IMR-90 (cell line): Measurements from ENCODE around the gene EIF4G2. TPM values are rescaled to one million over a fixed set of nuclear protein-coding genes. Genes with fewer than 3 reads are reported as not detected.

Experiments
- ATAC-seq: fragments of 200-7000 bp; cut with Tn5 transposase; 2 replicates; pipeline ENCODE4 v1.9.1; 2020; ENCODE audit warnings: low read depth, mild to moderate bottlenecking, moderate library complexity
- BruUV-seq: library from RNA; stranded (reverse); fragments of 400-500 nt; replicated peaks from 2 replicates; lab custom pipeline; 2021; lab: Mats Ljungman, UMichigan
- CTCF ChIA-PET: fragments of 300-600 bp; formaldehyde crosslinking; extraction: SDS; loops from one replicate; lab custom pipeline; 2021; ENCODE audit warnings: antibody characterized with exemption; lab: Yijun Ruan, JAX
- POLR2A ChIA-PET: fragments of 300-600 bp; sonication (Branson Sonifier 250); formaldehyde crosslinking; loops from one replicate; lab custom pipeline; 2022; ENCODE audit warnings: antibody characterized with exemption; ENCODE audit not compliant: unreplicated experiment; lab: Charles Lee
- DNase-seq: peaks from one replicate; pipeline ENCODE4 v3.0.0; 2013
- H2AFZ ChIP-seq: replicated peaks from 2 replicates; pipeline ENCODE3; 2013; ENCODE audit warnings: low read length, mild to moderate bottlenecking; ENCODE audit not compliant: poor library complexity
- H2AK5ac ChIP-seq: 2 replicates; pipeline ENCODE4 v1.6.1; 2013; ENCODE audit warnings: low read depth, low read length, inconsistent platforms
- H2AK9ac ChIP-seq: replicated peaks from 2 replicates; pipeline ENCODE3; 2013; ENCODE audit warnings: mild to moderate bottlenecking, low read depth, low read length, moderate library complexity; ENCODE audit not compliant: poor library complexity
- H2BK120ac ChIP-seq: 2 replicates; pipeline ENCODE4 v1.6.1; 2013; ENCODE audit warnings: low read depth, low read length, inconsistent platforms
- H2BK15ac ChIP-seq: 3 replicates; pipeline ENCODE4 v1.6.1; 2013; ENCODE audit warnings: low read depth, low read length, inconsistent platforms
- H2BK20ac ChIP-seq: 2 replicates; pipeline ENCODE4 v1.6.1; 2013; ENCODE audit warnings: low read depth, mild to moderate bottlenecking, inconsistent platforms, low read length, moderate library complexity
- H2BK5ac ChIP-seq: 2 replicates; pipeline ENCODE4 v1.6.1; 2013; ENCODE audit warnings: mild to moderate bottlenecking, low read depth, low read length, inconsistent platforms; ENCODE audit not compliant: poor library complexity, severe bottlenecking
- H3K14ac ChIP-seq: replicated peaks from 2 replicates; pipeline ENCODE4 v1.6.1; 2013; ENCODE audit warnings: low read depth, low read length, inconsistent platforms
- H3K18ac ChIP-seq: 2 replicates; pipeline ENCODE4 v1.6.1; 2013; ENCODE audit warnings: low read depth, low read length, control low read depth
- H3K23ac ChIP-seq: 2 replicates; pipeline ENCODE4 v1.6.1; 2013; ENCODE audit warnings: low read depth, low read length, inconsistent platforms
- H3K27ac ChIP-seq: 2 replicates; pipeline ENCODE4 v1.5.1; 2013; ENCODE audit warnings: mild to moderate bottlenecking, control low read depth, low read length; ENCODE audit not compliant: insufficient read depth
- H3K27me3 ChIP-seq: 2 replicates; pipeline ENCODE4 v1.6.1; 2013; ENCODE audit warnings: low read length; ENCODE audit not compliant: control insufficient read depth, insufficient read depth
- H3K36me3 ChIP-seq: 2 replicates; pipeline ENCODE4 v1.6.1; 2013; ENCODE audit warnings: low read length, mixed read lengths; ENCODE audit not compliant: control insufficient read depth, insufficient read depth
- H3K4ac ChIP-seq: 2 replicates; pipeline ENCODE4 v1.6.1; 2013; ENCODE audit warnings: low read depth, low read length, inconsistent platforms
- H3K4me1 ChIP-seq: 2 replicates; pipeline ENCODE4 v1.6.1; 2013; ENCODE audit warnings: low read length, mixed read lengths; ENCODE audit not compliant: control insufficient read depth, insufficient read depth
- H3K4me2 ChIP-seq: 2 replicates; pipeline ENCODE4 v1.6.1; 2013; ENCODE audit warnings: low read depth, mild to moderate bottlenecking, control low read depth, low read length, moderate library complexity
- H3K4me3 ChIP-seq: 2 replicates; pipeline ENCODE4 v1.5.1; 2013; ENCODE audit warnings: low read depth, mild to moderate bottlenecking, control low read depth, low read length, moderate library complexity; ENCODE audit not compliant: insufficient read depth
- H3K56ac ChIP-seq: 2 replicates; pipeline ENCODE4 v1.6.1; 2013; ENCODE audit warnings: low read length, inconsistent platforms; ENCODE audit not compliant: insufficient read depth; ENCODE audit errors: extremely low read depth
- H3K79me1 ChIP-seq, 2 experiments: 2 replicates each; pipeline ENCODE4 v1.6.1; 2013; ENCODE audit warnings: low read length in 2 of 2, inconsistent platforms in 1 of 2, low read depth in 1 of 2
- H3K9ac ChIP-seq: 2 replicates; pipeline ENCODE4 v1.6.1; 2013; ENCODE audit warnings: low read depth, low read length, control low read depth
- H3K9me1 ChIP-seq: 2 replicates; pipeline ENCODE4 v1.6.1; 2013; ENCODE audit warnings: low read length, inconsistent platforms; ENCODE audit not compliant: insufficient read depth
- H3K9me3 ChIP-seq: 2 replicates; pipeline ENCODE4 v1.6.1; 2013; ENCODE audit warnings: low read length; ENCODE audit not compliant: control insufficient read depth, insufficient read depth
- H4K20me1 ChIP-seq: 2 replicates; pipeline ENCODE4 v1.6.1; 2013; ENCODE audit warnings: low read length, inconsistent platforms; ENCODE audit not compliant: insufficient read depth
- H4K5ac ChIP-seq: 2 replicates; pipeline ENCODE4 v1.6.1; 2013; ENCODE audit warnings: mild to moderate bottlenecking, low read depth, low read length, control low read depth
- H4K8ac ChIP-seq, 2 experiments: 2 replicates each; pipeline ENCODE4 v1.6.1; 2013; ENCODE audit warnings: low read depth in 2 of 2, low read length in 2 of 2, control low read depth in 1 of 2, inconsistent platforms in 1 of 2
- H4K91ac ChIP-seq: 2 replicates; pipeline ENCODE4 v1.6.1; 2013; ENCODE audit warnings: low read depth, low read length, inconsistent platforms; ENCODE audit not compliant: insufficient read depth
- CHD1 ChIP-seq: IDR thresholded peaks from 2 replicates; pipeline ENCODE4 v1.6.1; 2012; ENCODE audit warnings: low read depth, low read length, improper control_type of control experiment
- CTCF ChIP-seq: conservative IDR thresholded peaks from 2 replicates; pipeline ENCODE4 v1.5.1; 2012; ENCODE audit warnings: mild to moderate bottlenecking, low read depth, low read length, improper control_type of control experiment
- FOS ChIP-seq: fragments of 150-350 bp; IDR thresholded peaks from 2 replicates; pipeline ENCODE4 v1.6.1; 2016; ENCODE audit warnings: low read depth, low read length
- MAFK ChIP-seq: IDR thresholded peaks from 2 replicates; pipeline ENCODE4 v1.6.1; 2012; ENCODE audit warnings: low read depth, low read length, improper control_type of control experiment
- NFE2L2 ChIP-seq: fragments of 150-350 bp; IDR thresholded peaks from 2 replicates; pipeline ENCODE4 v1.6.1; 2016; ENCODE audit warnings: low read depth, mild to moderate bottlenecking, low read length
- POLR2A ChIP-seq: IDR thresholded peaks from 2 replicates; pipeline ENCODE4 v1.6.1; 2012; ENCODE audit warnings: mild to moderate bottlenecking, low read depth, low read length
- RAD21 ChIP-seq: IDR thresholded peaks from 2 replicates; pipeline ENCODE4 v1.6.1; 2012; ENCODE audit warnings: low read length, improper control_type of control experiment
- SMC3 ChIP-seq: fragments of 150-350 bp; IDR thresholded peaks from 2 replicates; pipeline ENCODE4 v1.6.1; 2016; ENCODE audit warnings: low read depth, mild to moderate bottlenecking, antibody characterized with exemption, low read length, moderate library complexity
- USF2 ChIP-seq: fragments of 150-350 bp; IDR thresholded peaks from 2 replicates; pipeline ENCODE4 v1.6.1; 2017; ENCODE audit warnings: mild to moderate bottlenecking, antibody characterized with exemption, low read length, low read depth
- WGBS, 2 experiments: methylation state at CpG; one replicate each; pipeline versions ENCODE4 v1.1.5 to v1.1.7; 2013; ENCODE audit warnings: missing lambda C conversion rate in 2 of 2; ENCODE audit not compliant: insufficient read length in 1 of 2; ENCODE audit errors: extremely low coverage in 2 of 2; 5-methylcytosine and 5-hydroxymethylcytosine counted together
- dilution Hi-C: fragments of 300-500 bp; cut with HindIII; formaldehyde crosslinking; loops from one replicate; pipeline ENCODE4 v1.14.3; 2018; ENCODE audit warnings: low sequenced_read_pairs; ENCODE audit not compliant: unreplicated experiment
- in situ Hi-C: fragments of 300-500 bp; cut with MboI; formaldehyde crosslinking; loops from 3 replicates; pipeline ENCODE4 v1.14.3; 2019; ENCODE audit warnings: low sequenced_read_pairs, inconsistent platforms, mixed read lengths
- intact Hi-C: fragments of 100-400 bp; cut with micrococcal nuclease; formaldehyde crosslinking; loops from 2 replicates; pipeline ENCODE4 v1.10.0; 2022
- polyA plus RNA-seq, 3 experiments: library from polyadenylated mRNA; depleted of rRNA; stranded (reverse); fragments of >200 nt; gene quantifications; 2 replicates each; pipeline ENCODE4 v1.2.3, GENCODE V29; 2012; ENCODE audit warnings: low replicate concordance in 1 of 3
- total RNA-seq: library from RNA; depleted of rRNA; stranded (reverse); fragments of >200 nt; gene quantifications from 2 replicates; pipeline ENCODE4 v1.2.3, GENCODE V29; 2012

EIF4G2 gene
- total and polyA plus RNA-seq, 2 of the 4 experiments (the other 2 are of a cell fraction) = 492 to 1,216 TPM

GRCh38 chr11:10857709-10858438, 49.1 kb upstream of the EIF4G2 start, which contains the start of gene ZBED5:
ZBED5 (minus strand) TSS chr11:10858053; CDS start chr11:10854945, 3,108 bp downstream.
- H2BK5ac ChIP-seq = peak within 1 kb of the TSS; percentile 88
- dilution Hi-C loops = no loop called here
- in situ Hi-C loops = loop anchor here (5.0 kb wide), 1 partner anchor 74 kb away; no protein-coding TSS in a partner anchor
- H4K20me1 ChIP-seq = no peaks in the 10 kb centered on the region
- peak within 1 kb of the TSS; percentile 98 for H3K4ac ChIP-seq
- WGBS, 2 experiments = 2% methylated on average over 27 of the region's 59 CpGs; no CpG with 5 or more reads in 1 of the 2 experiments
- peak within 1 kb of the TSS; percentile 72 for H4K5ac ChIP-seq
- peak within 1 kb of the TSS; percentile 87 for H2AK5ac ChIP-seq
- peak within 1 kb of the TSS; percentile 92 for H3K9ac ChIP-seq
- H2AFZ ChIP-seq = peak within 1 kb of the TSS; percentile 89
- peak within 1 kb of the TSS; percentile 98 for H3K14ac ChIP-seq
- peak within 1 kb of the TSS; percentile 95 for H3K27ac ChIP-seq
- H3K18ac ChIP-seq = peak within 1 kb of the TSS; percentile 87
- H3K9me1 ChIP-seq = no peaks in the 10 kb centered on the region
- H3K9me3 ChIP-seq = no peaks in the 10 kb centered on the region
- peak within 1 kb of the TSS; percentile 93 for H3K4me2 ChIP-seq
- H3K79me1 ChIP-seq = peaks cover 16 to 60% of the 10 kb centered on the region in 2 experiments
- H3K56ac ChIP-seq = peak within 1 kb of the TSS; percentile 98
- peak within 1 kb of the TSS; percentile 67 for H3K4me3 ChIP-seq
- ChIA-PET CTCF (interaction anchor here (1.3 kb wide), 1 partner anchor 73 kb away, joined by 3 read pairs; no protein-coding TSS in a partner anchor), POLR2A (interaction anchor here (0.6 to 2.1 kb wide), 5 partner anchors 49 to 997 kb away, joined by 3 to 11 read pairs (median 3); partner anchors contain the start of gene EIF4G2)
- TF ChIP-seq USF2 (no peak), POLR2A (peak; percentile 92), CHD1 (0 out of 2 replicates have a peak, but pooled peaks have one; percentile 43), MAFK (0 out of 2 replicates have a peak, but pooled peaks have one; percentile 17), CTCF (0 out of 2 replicates have a peak, but pooled peaks have one; percentile 7), NFE2L2 (peak; percentile 60; the same call in 1 of the 2 replicates), SMC3 (no peak), RAD21 (peak; percentile 31), FOS (0 out of 2 replicates have a peak, but pooled peaks have one; percentile 14)
- H3K36me3 ChIP-seq = peaks cover 6% of the 10 kb centered on the region
- peak within 1 kb of the TSS; percentile 94 for H4K91ac ChIP-seq
- no TSS peak for BruUV-seq
- intact Hi-C loops = loop anchor here (1.0 to 5.0 kb wide), 7 partner anchors 40 to 929 kb away; no protein-coding TSS in a partner anchor
- H3K27me3 ChIP-seq = no peaks in the 10 kb centered on the region
- peak within 1 kb of the TSS; percentile 47; the same call in 1 of the 3 replicates for H2BK15ac ChIP-seq
- peak within 1 kb of the TSS; percentile 96 for H3K23ac ChIP-seq
- H4K8ac ChIP-seq = peak within 1 kb of the TSS; percentile 75 to 96
- H2BK20ac ChIP-seq = peak within 1 kb of the TSS; percentile 52
- peak within 1 kb of the TSS; percentile 99 for H2AK9ac ChIP-seq
- peak; percentile 97 for DNase-seq
- H2BK120ac ChIP-seq = peak within 1 kb of the TSS; percentile 77
- H3K4me1 ChIP-seq = no peaks in the 10 kb centered on the region
- ATAC-seq = peak; percentile 95
